Endothelial cell of umbilical vein (primary cell): ENCODE data around the gene MACROH2A2. TPM values are rescaled to one million over a fixed set of nuclear protein-coding genes. Genes with fewer than 3 reads are reported as not detected.

Source experiments
- BruUV-seq: library from RNA; stranded (reverse); fragments of 400-500 nt; replicated peaks from 2 replicates; lab custom pipeline; 2021; lab: Mats Ljungman, UMichigan
- CTCF ChIA-PET: fragments of 300-600, 350-600 bp; sonication (Branson Sonifier 250); formaldehyde crosslinking; loops from one replicate; lab custom pipeline; 2021; ENCODE audit warnings: antibody characterized with exemption, inconsistent platforms; lab: Charles Lee
- POLR2A ChIA-PET: fragments of 300-600, 350-600 bp; sonication (Branson Sonifier 250); formaldehyde crosslinking; loops from one replicate; lab custom pipeline; 2021; ENCODE audit warnings: antibody characterized with exemption, inconsistent platforms; lab: Charles Lee
- DNase-seq: peaks from one replicate; pipeline ENCODE4 v3.0.0-alpha.2; 2011; ENCODE audit warnings: low read depth, low spot score
- FAIRE-seq: peaks from 2 replicates; lab custom pipeline; 2011; peaks lifted over from hg19 to GRCh38; lab: Jason Lieb, UNC
- H2AFZ ChIP-seq: 2 replicates; pipeline ENCODE4 v1.6.0; 2012; ENCODE audit warnings: low read depth, low read length, control low read depth, inconsistent platforms
- H3K27ac ChIP-seq: 2 replicates; pipeline ENCODE4 v1.5.1; 2011; ENCODE audit warnings: low read depth, mild to moderate bottlenecking, control low read depth, low read length, moderate library complexity; ENCODE audit not compliant: insufficient read depth
- H3K27me3 ChIP-seq, 2 experiments: 2 replicates each; pipeline versions ENCODE4 v1.6.0 to v1.6.1; 2011; ENCODE audit warnings: low read length in 2 of 2, mixed read lengths in 1 of 2; ENCODE audit not compliant: control insufficient read depth in 2 of 2, insufficient read depth in 2 of 2
- H3K36me3 ChIP-seq, 2 experiments: 2 replicates in 1 of 2; 3 replicates in 1 of 2; pipeline ENCODE4 v1.5.1; 2011; ENCODE audit warnings: low read length in 2 of 2, mild to moderate bottlenecking in 1 of 2, moderate library complexity in 1 of 2; ENCODE audit not compliant: control insufficient read depth in 2 of 2, insufficient read depth in 2 of 2; ENCODE audit errors: extremely low read depth in 1 of 2
- H3K4me1 ChIP-seq: 3 replicates; pipeline ENCODE4 v1.5.1; 2011; ENCODE audit warnings: mild to moderate bottlenecking, low read length; ENCODE audit not compliant: control insufficient read depth, insufficient read depth; ENCODE audit errors: extremely low read depth
- H3K4me2 ChIP-seq: 2 replicates; pipeline ENCODE4 v1.6.1; 2011; ENCODE audit warnings: low read length, control low read depth, mixed read lengths; ENCODE audit not compliant: insufficient read depth
- H3K4me3 ChIP-seq, 3 experiments: fragments of 200-600 bp in 1 of 3; sonication (generic), shearing (Covaris generic) in 1 of 3; replicated peaks in 1 of 3; 2 replicates each; pipeline ENCODE4 v1.5.1; 2011 to 2016; ENCODE audit warnings: control low read depth in 3 of 3, low read length in 3 of 3, mild to moderate bottlenecking in 2 of 3, inconsistent platforms in 1 of 3, low read depth in 1 of 3, moderate library complexity in 1 of 3; ENCODE audit not compliant: insufficient read depth in 1 of 3
- H3K79me2 ChIP-seq: 2 replicates; pipeline ENCODE4 v1.6.0; 2012; ENCODE audit warnings: low read length, inconsistent platforms; ENCODE audit not compliant: control insufficient read depth, insufficient read depth
- H3K9ac ChIP-seq: replicated peaks from 2 replicates; pipeline ENCODE3; 2011; ENCODE audit warnings: low read length, control low read depth; ENCODE audit not compliant: insufficient read depth; ENCODE audit errors: extremely low read depth
- H3K9me1 ChIP-seq: replicated peaks from 3 replicates; pipeline ENCODE4 v1.6.0; 2011; ENCODE audit warnings: mild to moderate bottlenecking, low read length; ENCODE audit not compliant: control insufficient read depth, insufficient read depth; ENCODE audit errors: extremely low read depth
- H3K9me3 ChIP-seq: replicated peaks from 2 replicates; pipeline ENCODE4 v1.5.1; 2012; ENCODE audit warnings: low read length, inconsistent platforms; ENCODE audit not compliant: control insufficient read depth, insufficient read depth
- H4K20me1 ChIP-seq: replicated peaks from 2 replicates; pipeline ENCODE3; 2011; ENCODE audit warnings: mild to moderate bottlenecking, low read length; ENCODE audit not compliant: control insufficient read depth, insufficient read depth; ENCODE audit errors: extremely low read depth
- CTCF ChIP-seq, 2 donors: IDR thresholded peaks; 1 replicate in 1 of 2; 2 replicates in 1 of 2; pipeline ENCODE4 v1.5.1; 2011; ENCODE audit warnings: low read length in 2 of 2, mild to moderate bottlenecking in 2 of 2, moderate library complexity in 2 of 2, control low read depth in 1 of 2, inconsistent platforms in 1 of 2, low read depth in 1 of 2; ENCODE audit not compliant: insufficient read depth in 1 of 2; ENCODE audit errors: extremely low read depth in 1 of 2
- EZH2 ChIP-seq: IDR thresholded peaks from 2 replicates; pipeline ENCODE4 v1.6.1; 2012; ENCODE audit warnings: borderline replicate concordance, low read depth, mild to moderate bottlenecking, moderate library complexity, low read length, inconsistent platforms; ENCODE audit not compliant: severe bottlenecking
- FOS ChIP-seq: IDR thresholded peaks from 2 replicates; pipeline ENCODE4 v1.6.1; 2011; ENCODE audit warnings: mild to moderate bottlenecking, low read length, moderate library complexity, borderline replicate concordance; ENCODE audit not compliant: insufficient read depth
- GATA2 ChIP-seq: IDR thresholded peaks from 2 replicates; pipeline ENCODE4 v1.7.0; 2011; ENCODE audit warnings: low read depth, mild to moderate bottlenecking, moderate library complexity, mixed read lengths, low read length; ENCODE audit not compliant: insufficient read length, insufficient read depth
- JUN ChIP-seq: IDR thresholded peaks from 2 replicates; pipeline ENCODE4 v1.6.1; 2011; ENCODE audit warnings: borderline replicate concordance, low read depth; ENCODE audit not compliant: insufficient read length, insufficient read depth
- MAX ChIP-seq: IDR thresholded peaks from 2 replicates; pipeline ENCODE4 v1.6.1; 2011; ENCODE audit not compliant: insufficient read depth, insufficient read length
- MYC ChIP-seq: IDR thresholded peaks from one replicate; pipeline ENCODE4 v1.6.1; 2011; ENCODE audit warnings: mild to moderate bottlenecking, low read depth, low read length
- POLR2A ChIP-seq: IDR thresholded peaks from 2 replicates; pipeline ENCODE4 v1.6.1; 2012; ENCODE audit warnings: low read depth, mild to moderate bottlenecking, control low read depth, low read length
- POLR2AphosphoS5 ChIP-seq: IDR thresholded peaks from 2 replicates; pipeline ENCODE4 v1.6.1; 2012; ENCODE audit warnings: low read depth, mild to moderate bottlenecking, control low read depth, low read length, moderate library complexity; ENCODE audit not compliant: insufficient read depth
- dilution Hi-C: fragments of 300-500 bp; cut with MboI; formaldehyde crosslinking; loops from one replicate; pipeline ENCODE4 v1.15.0; 2019; ENCODE audit warnings: low sequenced_read_pairs; ENCODE audit not compliant: extremely low pct_ligation_motif_present
- intact Hi-C: fragments of 100-400 bp; cut with micrococcal nuclease; formaldehyde crosslinking; loops from one replicate; pipeline ENCODE4 v1.10.0; 2022
- polyA plus RNA-seq, 4 experiments: library from polyadenylated mRNA; depleted of rRNA in 3 of 4; stranded (reverse) in 3 of 4; unstranded in 1 of 4; fragments of >200 nt; gene quantifications; 2 replicates each; pipeline versions ENCODE4 v1.2.1 to v1.2.3, GENCODE V29; 2011 to 2012; ENCODE audit warnings: missing spikeins in 1 of 4
- total RNA-seq: library from RNA; stranded (reverse); gene quantifications from 2 replicates; pipeline ENCODE4 v1.2.3, GENCODE V29; 2021

Gene MACROH2A2
- total and polyA plus RNA-seq, 2 donors (not counting 3 experiments of a cell fraction or from before 2014, with no cell fraction given), result 0.08 TPM; not detected in 1

DNA sequence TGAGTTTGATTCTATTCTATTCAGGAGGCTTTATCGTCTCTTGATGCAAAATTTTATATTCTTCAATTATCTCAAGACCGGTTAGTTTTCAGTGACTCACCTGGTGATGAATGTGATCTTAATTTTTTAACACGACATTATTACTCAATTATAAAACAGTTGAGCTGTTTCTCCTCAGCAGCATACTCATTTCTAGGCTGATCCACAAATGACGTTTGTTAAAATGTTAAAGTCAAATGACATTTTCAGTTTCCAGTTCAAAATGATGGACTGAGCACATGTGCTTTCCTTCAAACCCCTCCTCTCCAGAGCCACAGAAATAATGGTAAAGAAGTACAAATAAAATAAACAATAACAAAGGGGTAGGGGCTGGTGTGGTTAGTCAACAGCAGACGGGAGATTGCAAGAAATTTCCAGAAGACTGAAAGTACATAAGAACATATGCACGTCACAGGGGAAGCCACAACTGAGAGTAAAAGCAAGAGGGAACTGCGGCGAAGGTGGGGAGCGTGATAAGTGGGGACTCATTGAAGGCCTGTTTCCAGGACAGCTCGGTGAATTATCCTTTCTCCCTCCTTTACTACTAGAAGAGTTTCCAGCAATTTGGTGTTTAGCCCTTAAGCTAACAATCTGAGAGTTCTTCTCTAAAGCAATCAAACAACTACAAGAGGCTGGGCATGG is 10.9 kb downstream of the MACROH2A2 start:
- no peak overlapping the region for H2AFZ ChIP-seq
- no peak for DNase-seq
- H3K9me1 ChIP-seq, result no peaks in the 10 kb centered on the region
- BruUV-seq, result no TSS peak
- no peak for FAIRE-seq
- H3K27me3 ChIP-seq, result peaks cover 13 to 19% of the 10 kb centered on the region in 2 experiments
- H3K36me3 ChIP-seq, result no peaks in the 10 kb centered on the region
- no peak overlapping the region for H3K9ac ChIP-seq
- H4K20me1 ChIP-seq, result no peaks in the 10 kb centered on the region
- intact Hi-C loops (no loop called here), dilution Hi-C loops (no loop called here)
- no peak overlapping the region for H3K27ac ChIP-seq
- H3K79me2 ChIP-seq, result no peaks in the 10 kb centered on the region
- H3K9me3 ChIP-seq, result no peaks in the 10 kb centered on the region
- POLR2A ChIA-PET, result no interaction called here
- CTCF ChIA-PET, result interaction anchor here (1.0 kb wide), 1 partner anchor 52 kb away, joined by 3 read pairs; no protein-coding TSS in a partner anchor
- H3K4me1 ChIP-seq, result no peaks in the 10 kb centered on the region
- TF ChIP-seq POLR2AphosphoS5 (no peak), GATA2 (no peak), EZH2 (no peak)
- no peak overlapping the region for H3K4me3 ChIP-seq
- no peak overlapping the region for H3K4me2 ChIP-seq

DNA sequence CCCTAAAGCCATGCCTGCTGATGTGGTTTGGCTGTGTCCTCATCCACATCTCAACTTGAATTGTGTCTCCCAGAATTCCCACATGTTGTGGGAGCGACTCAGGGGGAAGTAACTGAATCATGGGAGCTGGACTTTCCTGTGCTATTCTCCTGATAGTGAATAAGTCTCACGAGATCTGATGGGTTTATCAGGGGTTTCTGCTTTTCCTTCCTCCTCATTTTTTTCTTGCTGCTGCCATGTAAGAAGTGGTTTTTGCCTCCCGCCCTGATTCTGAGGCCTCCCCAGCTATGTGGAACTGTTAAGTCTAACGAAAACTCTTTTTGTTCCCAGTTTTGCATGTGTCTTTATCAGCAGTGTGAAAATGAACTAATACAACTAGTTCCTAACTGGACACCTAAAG is 11.8 kb downstream of the MACROH2A2 start:
- H3K27me3 ChIP-seq, result peaks cover 13 to 20% of the 10 kb centered on the region in 2 experiments
- FAIRE-seq (no peak), DNase-seq (no peak)
- H3K4me3 ChIP-seq, result no peak overlapping the region
- no peaks in the 10 kb centered on the region for H3K9me3 ChIP-seq
- no peak overlapping the region for H3K4me2 ChIP-seq
- H4K20me1 ChIP-seq, result no peaks in the 10 kb centered on the region
- BruUV-seq, result no TSS peak
- no peak overlapping the region for H2AFZ ChIP-seq
- no peak overlapping the region for H3K9ac ChIP-seq
- no peaks in the 10 kb centered on the region for H3K9me1 ChIP-seq
- no peak overlapping the region for H3K27ac ChIP-seq
- H3K4me1 ChIP-seq, result no peaks in the 10 kb centered on the region
- ChIA-PET CTCF (interaction anchor here (1.0 kb wide), 1 partner anchor 51 kb away, joined by 3 read pairs; no protein-coding TSS in a partner anchor), POLR2A (no interaction called here)
- intact Hi-C loops, result no loop called here
- dilution Hi-C loops, result no loop called here
- no peaks in the 10 kb centered on the region for H3K36me3 ChIP-seq
- no peaks in the 10 kb centered on the region for H3K79me2 ChIP-seq
- TF ChIP-seq JUN, result no peak
- no peak for TF ChIP-seq CTCF (IDR thresholded peaks at IDR 0.05; ENCODE audit: extremely low read depth in 1 of 2, insufficient read depth in 1 of 2, low read depth in 1 of 2, low read length in 2 of 2)
- TF ChIP-seq FOS, result no peak
- no peak for TF ChIP-seq MAX
- no peak for TF ChIP-seq EZH2
- no peak for TF ChIP-seq POLR2A
- TF ChIP-seq POLR2AphosphoS5, result no peak
- TF ChIP-seq MYC, result no peak
- TF ChIP-seq GATA2, result no peak
